Fibroblast of peridontal ligament (primary cell): ENCODE measurements around the gene NCOA5.
"Not testable (repeated sequence)": the region's sequence is repeated elsewhere in the genome, so short reads cannot be mapped to it uniquely, and the experiment has no call there.

Source experiments
- DNase-seq: peaks from one replicate; pipeline ENCODE4 v3.0.0-alpha.2; 2010; ENCODE audit errors: extremely low read depth

The NCOA5 gene

GRCh38 chr20:46120136-46120535, 30.4 kb upstream of the NCOA5 start:
- no peak for DNase-seq

- no peak for DNase-seq
Measured at GRCh38 chr20:46119547-46119946, 29.8 kb upstream of the NCOA5 start.

DNA sequence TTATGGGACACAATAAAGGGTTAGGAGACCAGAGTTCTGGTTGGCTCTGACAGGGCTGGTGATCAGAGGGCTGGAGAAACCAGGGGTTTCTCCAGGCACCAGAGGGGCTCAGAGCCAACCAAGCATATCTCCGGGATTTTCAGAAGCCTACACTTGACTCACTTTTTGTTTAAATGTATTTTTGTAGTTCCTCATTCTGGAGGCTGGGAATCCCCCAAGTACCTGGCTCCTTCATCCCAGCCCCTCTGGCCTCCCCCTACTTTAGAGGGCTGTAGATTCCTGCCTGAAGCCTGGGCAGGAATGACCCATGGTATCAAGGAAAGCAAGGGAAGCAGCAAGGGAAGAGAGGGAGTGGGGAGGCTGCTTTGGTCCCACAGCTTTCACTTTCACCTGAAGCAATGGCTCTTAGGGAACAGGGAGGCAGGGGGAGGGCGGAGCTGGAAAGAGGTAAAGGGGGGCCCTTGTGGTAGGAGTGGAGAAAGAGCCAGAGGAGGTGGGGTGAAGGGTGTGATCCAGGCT, 29.3 kb upstream of the NCOA5 start:
- no peak for DNase-seq

GRCh38 chr20:46118481-46119020, 28.8 kb upstream of the NCOA5 start:
- peak; percentile 12 for DNase-seq

DNA sequence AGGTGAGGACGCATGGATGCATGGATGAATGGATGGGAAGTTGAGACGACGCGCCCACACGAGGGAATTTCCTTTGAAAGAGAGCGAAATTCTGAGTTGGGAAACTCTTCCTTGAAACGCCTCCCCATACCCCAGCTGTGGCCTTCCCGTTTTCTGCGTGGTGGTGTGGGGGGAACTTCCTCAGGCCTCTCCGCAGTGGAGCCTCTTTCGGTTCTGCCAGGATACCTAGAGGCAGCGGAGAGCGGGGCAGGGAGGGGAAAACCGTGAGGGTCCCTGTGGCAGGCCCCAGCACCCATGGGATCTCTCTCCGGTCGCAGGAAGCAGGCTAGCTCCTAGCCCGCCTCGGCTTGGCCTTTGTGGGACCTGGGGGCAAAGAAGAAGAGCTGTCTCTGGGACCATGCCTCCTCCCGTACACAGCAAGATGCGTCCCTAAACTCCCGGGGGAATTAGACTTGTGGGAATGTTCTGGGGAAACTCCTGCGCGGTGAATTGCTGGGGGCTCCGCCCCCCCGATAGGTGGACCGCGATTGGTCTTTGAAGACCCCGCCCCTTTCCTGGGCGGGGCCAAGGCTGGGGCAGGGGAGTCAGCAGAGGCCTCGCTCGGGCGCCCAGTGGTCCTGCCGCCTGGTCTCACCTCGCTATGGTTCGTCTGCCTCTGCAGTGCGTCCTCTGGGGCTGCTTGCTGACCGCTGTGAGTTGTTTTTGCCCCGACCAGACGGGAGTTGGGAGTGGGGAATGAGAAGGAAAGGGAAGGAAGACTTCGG, 28.1 kb upstream of the NCOA5 start, which contains the start of gene CD40:
TSS of gene CD40 (plus strand) at position 611 of the 764 bp plus-strand sequence. CDS start at position 641, 30 bp downstream.
- DNase-seq, result peak; percentile 63

DNA sequence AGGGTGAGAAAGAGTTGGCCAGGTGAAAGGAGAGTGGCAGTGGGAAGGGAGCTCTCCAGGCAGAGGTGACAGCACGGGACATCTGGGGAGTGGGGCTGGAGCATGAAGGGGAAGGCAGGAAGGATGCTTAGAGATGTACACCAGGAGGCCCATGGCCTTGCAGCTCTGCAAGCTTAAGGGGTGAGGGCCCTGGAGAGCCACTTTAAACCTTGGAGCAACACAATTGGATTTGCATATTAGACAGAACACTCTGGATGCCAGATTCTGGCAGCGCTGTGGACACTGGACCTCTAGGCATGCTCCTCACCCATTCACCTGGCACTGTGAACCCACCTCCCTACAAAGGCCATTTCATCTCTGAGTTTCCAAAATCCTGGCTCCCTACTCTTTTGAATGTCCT, 24.7 kb upstream of the NCOA5 start:
- no peak for DNase-seq

GRCh38 chr20:46113113-46113470, 23.3 kb upstream of the NCOA5 start:
- no peak for DNase-seq

GRCh38 chr20:46112430-46113112, 22.8 kb upstream of the NCOA5 start:
- no peak for DNase-seq

DNA sequence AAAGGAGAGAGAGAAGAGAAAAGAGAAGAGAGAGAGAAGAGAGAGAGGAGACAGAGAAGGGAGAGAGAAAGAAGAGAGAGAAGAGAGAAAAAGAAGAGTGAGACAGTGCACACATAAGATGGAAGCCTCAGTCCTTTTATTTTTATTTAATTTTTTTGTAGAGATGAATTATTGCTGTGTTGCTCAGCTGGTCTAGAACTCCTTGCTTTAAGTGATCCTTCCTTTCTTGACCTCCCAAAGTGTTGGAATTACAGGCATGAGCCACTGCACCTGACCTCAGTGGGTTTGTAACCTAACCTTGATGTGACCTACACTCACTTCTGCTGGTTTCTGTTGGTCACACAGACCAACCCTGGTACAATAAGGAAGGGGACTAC, 22.1 kb upstream of the NCOA5 start:
- DNase-seq, result no peak

- peak; percentile 39 for DNase-seq
Measured at GRCh38 chr20:46111028-46111835, 21.5 kb upstream of the NCOA5 start.

GRCh38 chr20:46108976-46109375, 19.2 kb upstream of the NCOA5 start:
- DNase-seq, result no peak

DNA sequence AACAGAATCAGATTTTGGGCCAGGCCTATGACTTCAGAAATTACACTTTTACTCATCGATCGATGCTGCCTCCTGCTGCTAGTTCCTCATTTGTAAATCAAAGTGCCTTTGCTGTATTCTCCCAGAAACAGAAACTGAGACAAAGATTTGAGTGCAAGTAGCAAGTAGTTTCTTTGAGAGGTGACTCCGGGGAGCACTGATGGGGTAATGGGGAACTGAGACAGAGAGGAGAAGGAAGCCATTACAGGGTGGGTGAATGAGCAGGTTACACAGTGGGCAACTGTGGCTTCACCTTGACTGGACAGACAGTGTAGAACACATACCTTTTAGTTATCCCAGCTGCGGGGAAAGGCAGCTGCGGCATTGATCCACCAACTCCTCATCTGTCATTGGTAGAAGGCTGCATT, 18.7 kb upstream of the NCOA5 start:
- DNase-seq, result no peak

- DNase-seq, result no peak
Measured at GRCh38 chr20:46107061-46107460, 17.3 kb upstream of the NCOA5 start.

GRCh38 chr20:46104262-46104661, 14.5 kb upstream of the NCOA5 start:
- DNase-seq, result no peak

DNA sequence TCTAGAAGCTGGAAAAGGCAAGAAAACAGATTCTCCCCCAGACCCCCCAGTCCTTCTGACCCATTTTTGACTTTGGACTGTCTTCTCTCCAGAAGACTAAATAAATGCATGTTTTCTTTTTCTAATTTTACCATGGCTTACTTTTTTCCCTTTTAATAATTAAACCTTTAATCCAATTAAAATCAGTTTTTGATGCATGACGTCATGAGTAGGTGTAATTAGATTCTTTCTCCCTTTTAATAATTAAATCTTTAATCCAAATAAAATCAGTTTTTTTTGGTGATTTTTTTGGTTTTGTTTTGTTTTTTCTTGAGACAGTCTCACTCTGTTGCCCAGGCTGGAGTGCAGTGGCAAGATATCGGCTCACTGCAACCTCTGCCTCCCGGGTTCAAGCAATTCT, 13.2 kb upstream of the NCOA5 start:
- DNase-seq, result no peak

DNA sequence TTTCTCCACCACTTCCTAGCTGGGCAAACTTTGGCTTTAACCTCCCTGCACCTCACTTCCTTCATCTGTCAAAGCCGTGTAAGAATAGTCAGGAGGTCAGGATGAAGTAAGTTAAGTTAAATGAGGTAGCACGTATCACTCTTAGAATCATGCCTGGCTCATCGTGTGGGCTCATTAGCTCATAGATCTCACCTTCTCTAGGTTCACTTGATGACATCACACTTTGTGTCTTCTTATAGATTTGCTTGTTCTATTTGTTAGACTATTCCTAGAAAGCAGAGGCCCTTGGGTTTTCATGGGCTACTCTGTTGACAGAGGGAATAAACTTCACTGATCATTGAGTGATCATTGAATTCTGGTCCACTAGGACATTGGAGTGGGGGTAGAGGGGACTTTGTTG, 12.2 kb upstream of the NCOA5 start:
- DNase-seq, result no peak

GRCh38 chr20:46100988-46101387, 11.2 kb upstream of the NCOA5 start:
- DNase-seq, result no peak

DNA sequence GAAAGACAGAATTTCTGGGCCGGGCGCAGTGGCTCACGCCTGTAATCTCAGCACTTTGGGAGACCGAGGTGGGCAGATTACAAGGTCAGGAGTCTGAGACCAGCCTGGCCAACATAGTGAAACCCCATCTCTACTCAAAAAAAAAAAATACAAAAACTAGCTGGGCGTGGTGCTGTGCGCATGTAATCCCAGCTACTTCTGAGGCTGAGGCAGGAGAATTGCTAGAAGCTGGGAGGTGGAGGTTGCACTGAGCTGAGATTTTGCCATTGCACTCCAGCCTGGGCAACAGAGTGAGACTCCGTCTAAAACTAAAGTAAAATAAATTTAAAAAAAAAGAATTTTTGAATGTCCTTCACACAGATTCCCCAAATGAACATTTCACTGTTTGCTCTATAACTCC, 10.7 kb upstream of the NCOA5 start:
- not testable (repeated sequence) for DNase-seq

- no peak for DNase-seq
Measured at GRCh38 chr20:46099491-46100287, 9.9 kb upstream of the NCOA5 start.

DNA sequence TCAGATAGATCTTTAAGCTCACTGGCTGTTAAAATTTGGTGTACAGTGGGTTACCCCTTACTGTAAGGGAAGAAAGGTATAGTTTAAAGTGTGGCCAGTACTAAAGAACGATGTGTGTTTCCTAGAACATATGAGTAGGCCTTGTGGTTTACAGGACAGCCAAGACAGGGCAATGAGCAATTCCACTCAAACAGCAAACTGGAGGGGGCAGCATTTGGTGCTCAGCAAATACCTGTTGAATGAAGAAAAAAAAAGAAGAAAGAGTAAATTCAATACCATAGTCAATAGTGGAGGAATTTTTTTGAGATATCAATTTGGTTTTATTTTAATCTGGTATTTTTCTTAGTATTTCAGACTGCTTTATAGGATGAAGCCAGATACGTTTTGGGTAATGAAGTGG, 3.8 kb upstream of the NCOA5 start:
- no peak for DNase-seq
